ENCODE measurements around the gene DBNDD2.

Gene DBNDD2

DNA sequence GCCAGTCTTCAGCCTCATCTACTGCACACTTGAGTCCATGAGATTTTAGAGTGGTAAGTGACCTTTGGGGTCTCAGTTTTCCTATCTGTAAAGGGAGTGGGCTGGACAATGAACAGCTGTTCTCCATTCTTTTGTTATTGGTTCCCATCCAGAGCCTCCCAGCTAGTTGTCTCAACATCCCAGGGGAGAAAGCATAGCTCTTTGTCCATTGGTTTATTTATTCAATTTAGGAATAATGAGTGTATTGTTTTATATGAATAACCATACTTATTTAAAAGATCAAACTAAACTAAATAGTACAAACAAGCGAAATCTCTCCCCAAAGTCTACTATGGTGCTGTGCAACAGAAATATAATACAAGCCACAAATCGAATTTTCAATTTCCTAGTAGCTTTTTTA is 21.5 kb downstream of the DBNDD2 start:
- H3K36me3 ChIP-seq (ENCODE audit: control insufficient read depth in 2 of 2, insufficient read depth in 1 of 2, low read length in 2 of 2), result peaks cover 4 to 20% of the 10 kb centered on the region in 2 experiments; a peak in 2 of 3 replicates
- ChIA-PET CTCF (interaction anchor here (0.6 to 2.3 kb wide), 4 partner anchors 14 to 342 kb away, joined by 3 to 14 read pairs (median 4); no protein-coding TSS in a partner anchor), POLR2A (interaction anchor here (1.4 kb wide), 1 partner anchor 14 kb away, joined by 5 read pairs; the partner anchor contains the start of gene PIGT)
- no peaks in the 10 kb centered on the region for H3K9me3 ChIP-seq (ENCODE audit: control insufficient read depth, insufficient read depth, low read depth, low read length)
- no peak overlapping the region for H3K27ac ChIP-seq (ENCODE audit: extremely low read depth, low read depth, low read length)
- H3K4me1 ChIP-seq (ENCODE audit: control insufficient read depth, insufficient read depth, low read length), result no peaks in the 10 kb centered on the region
- TF ChIP-seq ZNF37A (tag by site-specific recombination; IDR thresholded peaks at IDR 0.05), result no peak
- TF ChIP-seq ZBTB26 (tag by site-specific recombination; optimal IDR thresholded peaks at IDR 0.05), result no peak
- no peak for TF ChIP-seq ZSCAN5A (tag by site-specific recombination; IDR thresholded peaks at IDR 0.05)
- TF ChIP-seq, protein P1, sequence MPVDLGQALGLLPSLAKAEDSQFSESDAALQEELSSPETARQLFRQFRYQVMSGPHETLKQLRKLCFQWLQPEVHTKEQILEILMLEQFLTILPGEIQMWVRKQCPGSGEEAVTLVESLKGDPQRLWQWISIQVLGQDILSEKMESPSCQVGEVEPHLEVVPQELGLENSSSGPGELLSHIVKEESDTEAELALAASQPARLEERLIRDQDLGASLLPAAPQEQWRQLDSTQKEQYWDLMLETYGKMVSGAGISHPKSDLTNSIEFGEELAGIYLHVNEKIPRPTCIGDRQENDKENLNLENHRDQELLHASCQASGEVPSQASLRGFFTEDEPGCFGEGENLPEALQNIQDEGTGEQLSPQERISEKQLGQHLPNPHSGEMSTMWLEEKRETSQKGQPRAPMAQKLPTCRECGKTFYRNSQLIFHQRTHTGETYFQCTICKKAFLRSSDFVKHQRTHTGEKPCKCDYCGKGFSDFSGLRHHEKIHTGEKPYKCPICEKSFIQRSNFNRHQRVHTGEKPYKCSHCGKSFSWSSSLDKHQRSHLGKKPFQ (tag by site-specific recombination; IDR thresholded peaks at IDR 0.05), result no peak
- no peak for TF ChIP-seq ZNF549 (tag by site-specific recombination; IDR thresholded peaks at IDR 0.05)
- TF ChIP-seq, protein P2, sequence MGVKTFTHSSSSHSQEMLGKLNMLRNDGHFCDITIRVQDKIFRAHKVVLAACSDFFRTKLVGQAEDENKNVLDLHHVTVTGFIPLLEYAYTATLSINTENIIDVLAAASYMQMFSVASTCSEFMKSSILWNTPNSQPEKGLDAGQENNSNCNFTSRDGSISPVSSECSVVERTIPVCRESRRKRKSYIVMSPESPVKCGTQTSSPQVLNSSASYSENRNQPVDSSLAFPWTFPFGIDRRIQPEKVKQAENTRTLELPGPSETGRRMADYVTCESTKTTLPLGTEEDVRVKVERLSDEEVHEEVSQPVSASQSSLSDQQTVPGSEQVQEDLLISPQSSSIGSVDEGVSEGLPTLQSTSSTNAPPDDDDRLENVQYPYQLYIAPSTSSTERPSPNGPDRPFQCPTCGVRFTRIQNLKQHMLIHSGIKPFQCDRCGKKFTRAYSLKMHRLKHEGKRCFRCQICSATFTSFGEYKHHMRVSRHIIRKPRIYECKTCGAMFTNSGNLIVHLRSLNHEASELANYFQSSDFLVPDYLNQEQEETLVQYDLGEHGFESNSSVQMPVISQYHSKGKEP (tag by site-specific recombination; IDR thresholded peaks at IDR 0.05), result no peak
- TF ChIP-seq MZF1 (tag by site-specific recombination; IDR thresholded peaks at IDR 0.05; ENCODE audit: borderline replicate concordance), result no peak
- no peak for TF ChIP-seq ZNF529 (tag by site-specific recombination; IDR thresholded peaks at IDR 0.05; ENCODE audit: insufficient replicate concordance)
- no peak for TF ChIP-seq REPIN1 (tag by site-specific recombination; IDR thresholded peaks at IDR 0.05; ENCODE audit: low read depth)
- TF ChIP-seq KLF10 (tag by site-specific recombination; IDR thresholded peaks at IDR 0.05), result no peak
- TF ChIP-seq ZNF184 (tag by site-specific recombination; IDR thresholded peaks at IDR 0.05), result no peak
- no peak for TF ChIP-seq FEZF1 (tag by site-specific recombination; IDR thresholded peaks at IDR 0.05)
- TF ChIP-seq ZNF24 (tag by site-specific recombination; IDR thresholded peaks at IDR 0.05), result no peak
- no peak for TF ChIP-seq ZNF146 (tag by site-specific recombination; IDR thresholded peaks at IDR 0.05)
- TF ChIP-seq ZNF645 (tag by site-specific recombination; IDR thresholded peaks at IDR 0.05), result no peak
- TF ChIP-seq ZBTB21 (tag by site-specific recombination; IDR thresholded peaks at IDR 0.05), result no peak
- no peak for TF ChIP-seq ZNF701 (tag by site-specific recombination; IDR thresholded peaks at IDR 0.05)
- no peak overlapping the region for H3K4me3 ChIP-seq (ENCODE audit: low read depth, low read length)

DNA sequence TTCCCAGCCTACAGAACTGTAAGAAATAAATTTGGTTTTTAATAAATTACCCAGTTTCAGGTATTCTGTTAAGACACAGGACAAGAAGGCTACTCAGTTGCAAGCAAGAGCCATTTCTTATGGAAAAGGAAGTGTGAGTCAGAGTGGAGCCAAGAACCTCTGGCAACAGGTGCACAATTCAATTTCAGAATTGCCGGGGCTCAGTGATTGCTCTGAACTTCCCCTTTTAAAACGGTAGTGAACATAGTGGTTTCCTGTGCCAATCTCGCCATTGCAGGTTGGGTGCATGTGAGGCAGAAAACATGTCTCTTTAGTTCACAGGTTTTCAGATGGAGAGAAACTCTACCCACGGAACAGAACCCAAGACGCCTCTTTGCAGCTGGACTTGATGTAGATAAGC is 24.2 kb downstream of the DBNDD2 start:
- Histone ChIP-seq H3K27ac (ENCODE audit: extremely low read depth, low read depth, low read length) (no peak overlapping the region), H3K4me1 (ENCODE audit: control insufficient read depth, insufficient read depth, low read length) (0 out of 2 replicates have a peak, but pooled peaks cover 4% of the 10 kb centered on the region), H3K4me3 (ENCODE audit: low read depth, low read length) (no peak overlapping the region), H3K36me3 (ENCODE audit: control insufficient read depth in 2 of 2, insufficient read depth in 1 of 2, low read length in 2 of 2) (peaks cover 4% of the 10 kb centered on the region in 2 experiments; a peak in 2 of 3 replicates), H3K9me3 (ENCODE audit: control insufficient read depth, insufficient read depth, low read depth, low read length) (no peaks in the 10 kb centered on the region)
- CTCF ChIA-PET, result interaction anchor here (1.7 kb wide), 1 partner anchor 59 kb away, joined by 8 read pairs; no protein-coding TSS in a partner anchor
- TF ChIP-seq, protein P3, sequence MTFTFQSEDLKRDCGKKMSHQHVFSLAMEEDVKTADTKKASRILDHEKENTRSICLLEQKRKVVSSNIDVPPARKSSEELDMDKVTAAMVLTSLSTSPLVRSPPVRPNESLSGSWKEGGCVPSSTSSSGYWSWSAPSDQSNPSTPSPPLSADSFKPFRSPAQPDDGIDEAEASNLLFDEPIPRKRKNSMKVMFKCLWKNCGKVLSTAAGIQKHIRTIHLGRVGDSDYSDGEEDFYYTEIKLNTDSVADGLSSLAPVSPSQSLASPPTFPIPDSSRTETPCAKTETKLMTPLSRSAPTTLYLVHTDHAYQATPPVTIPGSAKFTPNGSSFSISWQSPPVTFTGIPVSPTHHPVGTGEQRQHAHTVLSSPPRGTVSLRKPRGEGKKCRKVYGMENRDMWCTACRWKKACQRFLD (tag by site-specific recombination; IDR thresholded peaks at IDR 0.05), result no peak
- peak; percentile 66 for TF ChIP-seq SCRT2 (tag by site-specific recombination; IDR thresholded peaks at IDR 0.05)
- TF ChIP-seq ZNF114 (tag by site-specific recombination; IDR thresholded peaks at IDR 0.05), result no peak
- no peak for TF ChIP-seq HOXC10 (CRISPR knock-in tag; IDR thresholded peaks at IDR 0.05)
- POLR2A ChIA-PET, result interaction anchor here (0.7 kb wide), 1 partner anchor 22 kb away, joined by 6 read pairs; no protein-coding TSS in a partner anchor

Data from HEK293 (cell line).